ENCODE data around the gene SPSB4.

DNA sequence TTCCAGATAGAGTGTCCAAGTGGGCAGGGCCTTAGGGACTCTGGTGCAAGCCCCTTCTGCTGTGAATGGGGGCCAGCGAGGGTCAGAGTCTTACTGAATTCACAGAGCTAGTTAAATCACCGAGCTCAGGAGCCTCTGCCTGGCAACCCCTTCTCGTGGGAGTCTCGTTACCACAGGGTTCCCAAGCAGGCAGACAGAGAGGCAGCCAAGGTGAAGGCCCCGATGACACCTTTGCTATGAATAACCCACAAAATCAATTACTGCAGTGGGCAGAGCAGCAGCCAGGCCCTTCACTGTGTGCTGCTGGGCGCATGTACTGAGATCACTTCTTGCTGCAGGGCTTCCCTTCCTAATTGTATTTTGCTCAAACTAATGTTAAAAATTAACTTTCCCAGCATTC lies 56.9 kb downstream of the SPSB4 start:
- TF ChIP-seq POLR2AphosphoS5 (IDR thresholded peaks at IDR 0.05; ENCODE audit: low read length) = no peak
- TF ChIP-seq, protein P1, sequence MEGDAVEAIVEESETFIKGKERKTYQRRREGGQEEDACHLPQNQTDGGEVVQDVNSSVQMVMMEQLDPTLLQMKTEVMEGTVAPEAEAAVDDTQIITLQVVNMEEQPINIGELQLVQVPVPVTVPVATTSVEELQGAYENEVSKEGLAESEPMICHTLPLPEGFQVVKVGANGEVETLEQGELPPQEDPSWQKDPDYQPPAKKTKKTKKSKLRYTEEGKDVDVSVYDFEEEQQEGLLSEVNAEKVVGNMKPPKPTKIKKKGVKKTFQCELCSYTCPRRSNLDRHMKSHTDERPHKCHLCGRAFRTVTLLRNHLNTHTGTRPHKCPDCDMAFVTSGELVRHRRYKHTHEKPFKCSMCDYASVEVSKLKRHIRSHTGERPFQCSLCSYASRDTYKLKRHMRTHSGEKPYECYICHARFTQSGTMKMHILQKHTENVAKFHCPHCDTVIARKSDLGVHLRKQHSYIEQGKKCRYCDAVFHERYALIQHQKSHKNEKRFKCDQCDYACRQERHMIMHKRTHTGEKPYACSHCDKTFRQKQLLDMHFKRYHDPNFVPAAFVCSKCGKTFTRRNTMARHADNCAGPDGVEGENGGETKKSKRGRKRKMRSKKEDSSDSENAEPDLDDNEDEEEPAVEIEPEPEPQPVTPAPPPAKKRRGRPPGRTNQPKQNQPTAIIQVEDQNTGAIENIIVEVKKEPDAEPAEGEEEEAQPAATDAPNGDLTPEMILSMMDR (IDR thresholded peaks at IDR 0.05 in 2 of 3, conservative IDR thresholded peaks at IDR 0.05 in 1 of 3; ENCODE audit: control insufficient read depth in 2 of 3, extremely low read depth in 1 of 3, insufficient read depth in 1 of 3, low read depth in 3 of 3, low read length in 3 of 3) = no peak
- TF ChIP-seq NFYB (IDR thresholded peaks at IDR 0.05; ENCODE audit: insufficient read depth, low read depth, low read length) = no peak
- TF ChIP-seq, protein P2, sequence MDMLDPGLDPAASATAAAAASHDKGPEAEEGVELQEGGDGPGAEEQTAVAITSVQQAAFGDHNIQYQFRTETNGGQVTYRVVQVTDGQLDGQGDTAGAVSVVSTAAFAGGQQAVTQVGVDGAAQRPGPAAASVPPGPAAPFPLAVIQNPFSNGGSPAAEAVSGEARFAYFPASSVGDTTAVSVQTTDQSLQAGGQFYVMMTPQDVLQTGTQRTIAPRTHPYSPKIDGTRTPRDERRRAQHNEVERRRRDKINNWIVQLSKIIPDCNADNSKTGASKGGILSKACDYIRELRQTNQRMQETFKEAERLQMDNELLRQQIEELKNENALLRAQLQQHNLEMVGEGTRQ (IDR thresholded peaks at IDR 0.05; ENCODE audit: borderline replicate concordance, low read depth, low read length) = no peak

Measured in GM12878 (cell line).